Measurements from ENCODE around the gene ERVV-1. TPM values are rescaled to one million over a fixed set of nuclear protein-coding genes. Genes with fewer than 3 reads are reported as not detected.
"Not testable (repeated sequence)": the region's sequence is repeated elsewhere in the genome, so short reads cannot be mapped to it uniquely, and the experiment has no call there.

ERVV-1 gene, protein sequence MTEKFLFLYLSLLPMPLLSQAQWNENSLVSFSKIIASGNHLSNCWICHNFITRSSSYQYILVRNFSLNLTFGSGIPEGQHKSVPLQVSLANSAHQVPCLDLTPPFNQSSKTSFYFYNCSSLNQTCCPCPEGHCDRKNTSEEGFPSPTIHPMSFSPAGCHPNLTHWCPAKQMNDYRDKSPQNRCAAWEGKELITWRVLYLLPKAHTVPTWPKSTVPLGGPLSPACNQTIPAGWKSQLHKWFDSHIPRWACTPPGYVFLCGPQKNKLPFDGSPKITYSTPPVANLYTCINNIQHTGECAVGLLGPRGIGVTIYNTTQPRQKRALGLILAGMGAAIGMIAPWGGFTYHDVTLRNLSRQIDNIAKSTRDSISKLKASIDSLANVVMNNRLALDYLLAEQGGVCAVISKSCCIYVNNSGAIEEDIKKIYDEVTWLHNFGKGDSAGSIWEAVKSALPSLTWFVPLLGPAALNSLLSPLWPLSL
- total RNA-seq (not detected), polyA plus RNA-seq (not detected)
- long read RNA-seq, donor 1, result 0 reads
- long read RNA-seq, donor 2, result 0 reads

GRCh38 chr19:53013621-53014020 lies at the start of gene ERVV-1:
Gene ERVV-1, plus strand, starts transcription at chr19:53013921. Its CDS starts 170 bp downstream, at chr19:53014091.
- no peak within 1 kb of the TSS for H3K4me3 ChIP-seq
- TF ChIP-seq POLR2AphosphoS5 (IDR thresholded peaks at IDR 0.05), result no peak
- TF ChIP-seq CTCF (IDR thresholded peaks at IDR 0.05 in 8 of 11, conservative IDR thresholded peaks at IDR 0.05 in 3 of 11), result no peak
- no peak for TF ChIP-seq POLR2A (IDR thresholded peaks at IDR 0.05)
- intact Hi-C loops (cut with DNase I; ENCODE audit: low total_unique reads), result no loop called here
- WGBS, 5 donors, result 86 to 94% (median 90%) methylated on average over 7 of the region's 7 CpGs
- DNase-seq, result no peak
- H3K9me3 ChIP-seq, result peaks cover 0 to 88% (median 23%) of the 10 kb centered on the region in 8 donors
- no peaks in the 10 kb centered on the region for H3K4me1 ChIP-seq
- no peaks in the 10 kb centered on the region for H3K36me3 ChIP-seq
- H3K27ac ChIP-seq, result no peak within 1 kb of the TSS
- H3K27me3 ChIP-seq (replicated peaks in 1 of 7), result no peaks in the 10 kb centered on the region

DNA sequence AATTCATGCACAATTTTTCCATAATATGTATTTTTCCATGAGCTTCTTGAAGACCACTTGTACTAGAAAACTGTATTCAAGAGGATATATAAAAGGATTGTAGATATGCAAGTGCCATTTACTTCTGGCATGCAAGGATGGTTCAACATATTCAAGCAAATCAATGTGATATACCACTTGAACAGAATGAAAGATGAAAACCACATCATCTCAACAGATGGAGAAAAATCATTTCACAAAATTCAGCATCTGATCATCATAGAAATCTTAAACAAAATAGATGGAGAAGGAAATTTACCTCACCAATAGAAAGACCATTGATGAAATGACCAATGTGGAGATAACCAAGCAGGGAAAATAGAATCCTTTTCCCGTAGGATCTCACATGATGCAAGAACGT lies 45.9 kb upstream of the ERVV-1 start:
- DNase-seq, result no peak
- Histone ChIP-seq H3K4me1 (peaks cover 0 to 11% (median 6%) of the 10 kb centered on the region in 6 donors), H3K9me3 (peaks cover 0 to 66% (median 37%) of the 10 kb centered on the region in 8 donors), H3K4me3 (no peak overlapping the region), H3K27me3 (replicated peaks in 1 of 7) (no peaks in the 10 kb centered on the region), H3K36me3 (peaks cover 0 to 35% (median 15%) of the 10 kb centered on the region in 6 donors), H3K27ac (no peak overlapping the region)
- intact Hi-C loops (cut with DNase I; ENCODE audit: low total_unique reads), result no loop called here
- 87 to 94% (median 93%) methylated on average over 2 of the region's 2 CpGs for WGBS, 5 donors
- TF ChIP-seq CTCF (IDR thresholded peaks at IDR 0.05 in 8 of 11, conservative IDR thresholded peaks at IDR 0.05 in 3 of 11) (no peak), POLR2AphosphoS5 (IDR thresholded peaks at IDR 0.05) (no peak), POLR2A (IDR thresholded peaks at IDR 0.05) (no peak)

DNA sequence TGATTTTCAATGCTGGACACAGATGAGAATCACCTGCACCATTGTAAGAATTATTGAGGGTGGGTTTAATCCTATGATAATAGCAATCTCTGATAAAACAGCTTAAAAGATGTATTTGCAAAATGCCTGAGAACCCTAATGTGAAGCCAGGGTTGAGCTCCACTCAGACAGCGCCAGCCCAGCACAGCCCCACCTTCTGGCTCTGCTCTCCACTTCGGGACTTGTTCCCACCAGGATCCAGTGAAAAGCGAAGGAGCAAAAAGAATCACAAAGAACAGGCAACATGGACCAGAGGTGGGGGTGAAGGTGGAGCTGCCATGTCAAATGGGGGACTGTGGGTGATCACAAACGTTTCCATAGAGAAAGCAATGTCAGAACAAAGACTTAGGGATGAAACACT lies 32.4 kb upstream of the ERVV-1 start:
- intact Hi-C loops (cut with DNase I; ENCODE audit: low total_unique reads), result no loop called here
- no peak for TF ChIP-seq CTCF (IDR thresholded peaks at IDR 0.05 in 8 of 11, conservative IDR thresholded peaks at IDR 0.05 in 3 of 11)
- no peak for TF ChIP-seq POLR2AphosphoS5 (IDR thresholded peaks at IDR 0.05)
- TF ChIP-seq POLR2A (IDR thresholded peaks at IDR 0.05), result no peak
- H3K4me3 ChIP-seq, result no peak overlapping the region
- H3K9me3 ChIP-seq, result peaks cover 0 to 66% (median 26%) of the 10 kb centered on the region in 8 donors
- peaks cover 0 to 38% (median 11%) of the 10 kb centered on the region in 6 donors for H3K36me3 ChIP-seq
- H3K27ac ChIP-seq, result no peak overlapping the region
- H3K4me1 ChIP-seq, result no peaks in the 10 kb centered on the region
- WGBS, 5 donors, result 61 to 70% (median 63%) methylated on average over 4 of the region's 4 CpGs
- H3K27me3 ChIP-seq (replicated peaks in 1 of 7), result no peaks in the 10 kb centered on the region
- no peak for DNase-seq

DNA sequence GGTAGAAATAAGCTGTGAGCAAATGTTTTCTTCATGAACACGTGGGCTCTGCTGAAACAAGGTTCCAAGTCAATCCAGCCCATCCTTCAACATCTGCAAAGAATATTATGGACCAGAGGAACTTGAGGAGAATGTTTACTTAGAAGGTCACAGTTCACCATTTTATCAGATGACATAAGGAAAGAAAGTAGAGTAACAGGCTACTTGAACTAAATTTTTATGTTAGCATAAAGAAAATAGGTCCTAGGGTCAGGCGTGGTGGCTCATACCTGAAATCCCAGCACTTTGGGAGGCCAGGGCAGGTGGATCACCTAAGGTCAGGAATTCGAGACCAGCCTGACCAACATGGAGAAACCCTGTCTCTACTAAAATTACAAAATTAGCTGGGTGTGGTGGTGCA lies 30.6 kb upstream of the ERVV-1 start:
- WGBS, 5 donors, result 81 to 86% (median 83%) methylated on average over 3 of the region's 3 CpGs
- Histone ChIP-seq H3K36me3 (peaks cover 0 to 51% (median 15%) of the 10 kb centered on the region in 6 donors), H3K9me3 (peaks cover 0 to 67% (median 34%) of the 10 kb centered on the region in 8 donors)
- H3K4me3 ChIP-seq; DNase-seq; intact Hi-C loops (cut with DNase I; ENCODE audit: low total_unique reads); H3K4me1 ChIP-seq; H3K27ac ChIP-seq; H3K27me3 ChIP-seq (replicated peaks in 1 of 7): not testable (repeated sequence)
